H9 (cell line): ENCODE results near the gene FXN. TPM values are rescaled to one million over a fixed set of nuclear protein-coding genes. Genes with fewer than 3 reads are reported as not detected.

Experiments used
- DNase-seq: peaks from one replicate; pipeline ENCODE4 v3.0.0-alpha.2; 2017
- H2AFZ ChIP-seq: one replicate; pipeline ENCODE4 v1.6.1; 2013; ENCODE audit warnings: mild to moderate bottlenecking, low read length, control low read depth, moderate library complexity
- H2AK5ac ChIP-seq: 2 replicates; pipeline ENCODE4 v1.6.1; 2013; ENCODE audit warnings: low read length, control low read depth, mixed read lengths; ENCODE audit not compliant: insufficient read length
- H2BK120ac ChIP-seq: one replicate; pipeline ENCODE4 v1.6.1; 2013; ENCODE audit warnings: low read depth, mild to moderate bottlenecking, low read length, control low read depth, inconsistent platforms; ENCODE audit not compliant: poor library complexity, severe bottlenecking
- H2BK12ac ChIP-seq: 2 replicates; pipeline ENCODE4 v1.6.1; 2013; ENCODE audit warnings: low read length, control low read depth, mixed read lengths, low read depth; ENCODE audit not compliant: insufficient read length
- H2BK15ac ChIP-seq: 2 replicates; pipeline ENCODE4 v1.6.1; 2013; ENCODE audit warnings: low read depth, low read length, control low read depth
- H2BK20ac ChIP-seq: one replicate; pipeline ENCODE4 v1.6.1; 2013; ENCODE audit warnings: low read depth, mild to moderate bottlenecking, low read length, control low read depth, inconsistent platforms; ENCODE audit not compliant: poor library complexity, severe bottlenecking
- H2BK5ac ChIP-seq: 2 replicates; pipeline ENCODE4 v1.6.1; 2013; ENCODE audit warnings: low read length, control low read depth, mixed read lengths; ENCODE audit not compliant: insufficient read length
- H3K14ac ChIP-seq: 2 replicates; pipeline ENCODE4 v1.6.1; 2013; ENCODE audit warnings: low read length, control low read depth; ENCODE audit not compliant: insufficient read depth
- H3K18ac ChIP-seq: 2 replicates; pipeline ENCODE4 v1.6.1; 2013; ENCODE audit warnings: low read depth, mild to moderate bottlenecking, mixed read lengths, low read length, control low read depth; ENCODE audit not compliant: insufficient read length
- H3K23ac ChIP-seq: 2 replicates; pipeline ENCODE4 v1.6.1; 2013; ENCODE audit warnings: low read length, control low read depth, mixed read lengths, low read depth; ENCODE audit not compliant: insufficient read length
- H3K23me2 ChIP-seq: 2 replicates; pipeline ENCODE4 v1.6.1; 2013; ENCODE audit warnings: low read depth, mild to moderate bottlenecking, mixed read lengths, low read length, control low read depth; ENCODE audit not compliant: insufficient read length, poor library complexity, severe bottlenecking
- H3K27ac ChIP-seq: 2 replicates; pipeline ENCODE4 v1.5.1; 2013; ENCODE audit warnings: low read length, control low read depth, mixed read lengths, low read depth; ENCODE audit not compliant: insufficient read length
- H3K27me3 ChIP-seq: 2 replicates; pipeline ENCODE4 v1.6.1; 2013; ENCODE audit warnings: low read length, control low read depth, inconsistent platforms; ENCODE audit not compliant: insufficient read depth
- H3K4ac ChIP-seq: 2 replicates; pipeline ENCODE4 v1.6.1; 2013; ENCODE audit warnings: low read depth, mild to moderate bottlenecking, control low read depth, inconsistent platforms, low read length, moderate library complexity
- H3K4me1 ChIP-seq: 2 replicates; pipeline ENCODE4 v1.6.1; 2013; ENCODE audit warnings: low read length, control low read depth, inconsistent platforms; ENCODE audit not compliant: insufficient read depth
- H3K4me2 ChIP-seq: 2 replicates; pipeline ENCODE4 v1.6.1; 2013; ENCODE audit warnings: low read length, control low read depth, mixed read lengths; ENCODE audit not compliant: insufficient read length, insufficient read depth
- H3K56ac ChIP-seq: 2 replicates; pipeline ENCODE4 v1.6.1; 2013; ENCODE audit warnings: low read depth, mild to moderate bottlenecking, mixed read lengths, low read length, control low read depth; ENCODE audit not compliant: insufficient read length
- H3K79me1 ChIP-seq: 2 replicates; pipeline ENCODE4 v1.6.1; 2013; ENCODE audit warnings: low read depth, mild to moderate bottlenecking, moderate library complexity, low read length, control low read depth, inconsistent platforms; ENCODE audit not compliant: insufficient read depth, poor library complexity, severe bottlenecking
- H3K79me2 ChIP-seq: 2 replicates; pipeline ENCODE4 v1.6.1; 2013; ENCODE audit warnings: low read length, control low read depth, inconsistent platforms; ENCODE audit not compliant: insufficient read depth
- H3K9ac ChIP-seq: 2 replicates; pipeline ENCODE4 v1.6.1; 2013; ENCODE audit warnings: low read length, control low read depth, mixed read lengths; ENCODE audit not compliant: insufficient read length; ENCODE audit errors: extremely low read depth
- H3K9me3 ChIP-seq: one replicate; pipeline ENCODE4 v1.6.1; 2013; ENCODE audit warnings: low read depth, low read length, inconsistent platforms; ENCODE audit not compliant: control insufficient read depth
- H3T11ph ChIP-seq: one replicate; pipeline ENCODE4 v1.6.1; 2013; ENCODE audit warnings: mild to moderate bottlenecking, low read length, control low read depth, inconsistent platforms
- H4K20me1 ChIP-seq: one replicate; pipeline ENCODE4 v1.6.1; 2013; ENCODE audit not compliant: control insufficient read depth, insufficient read length, insufficient read depth
- H4K5ac ChIP-seq: 2 replicates; pipeline ENCODE4 v1.6.1; 2013; ENCODE audit warnings: low read depth, mild to moderate bottlenecking, mixed read lengths, low read length, control low read depth; ENCODE audit not compliant: insufficient read length
- H4K8ac ChIP-seq: replicated peaks from 2 replicates; pipeline ENCODE4 v1.6.1; 2013; ENCODE audit warnings: low read length, control low read depth, mixed read lengths, low read depth; ENCODE audit not compliant: insufficient read length
- H4K91ac ChIP-seq: 2 replicates; pipeline ENCODE4 v1.6.1; 2013; ENCODE audit warnings: low read depth, mild to moderate bottlenecking, moderate library complexity, mixed read lengths, low read length, control low read depth; ENCODE audit not compliant: insufficient read length
- H3K27ac Mint-ChIP-seq, 3 experiments: 2 replicates in 2 of 3; 3 replicates in 1 of 3; pipeline ENCODE4 v1.8.0; 2020 to 2021; ENCODE audit warnings: mixed read lengths in 3 of 3, mild to moderate bottlenecking in 1 of 3, moderate library complexity in 1 of 3
- H3K27me3 Mint-ChIP-seq: 2 replicates; pipeline ENCODE4 v1.8.0; 2021; ENCODE audit warnings: low read depth, mild to moderate bottlenecking, moderate library complexity, mixed read lengths
- H3K36me3 Mint-ChIP-seq, 3 experiments: 2 replicates in 2 of 3; 3 replicates in 1 of 3; pipeline ENCODE4 v1.8.0; 2020 to 2021; ENCODE audit warnings: low read depth in 3 of 3, mixed read lengths in 3 of 3; ENCODE audit not compliant: insufficient read depth in 1 of 3
- H3K4me1 Mint-ChIP-seq, 2 experiments: 2 replicates each; pipeline ENCODE4 v1.8.0; 2020; ENCODE audit warnings: mixed read lengths in 2 of 2
- H3K4me3 Mint-ChIP-seq, 2 experiments: 2 replicates in 1 of 2; 3 replicates in 1 of 2; pipeline ENCODE4 v1.8.0; 2020 to 2021; ENCODE audit warnings: mild to moderate bottlenecking in 2 of 2, mixed read lengths in 2 of 2, moderate library complexity in 1 of 2
- H3K9me3 Mint-ChIP-seq, 2 experiments: 2 replicates in 1 of 2; 3 replicates in 1 of 2; pipeline ENCODE4 v1.8.0; 2020; ENCODE audit warnings: mild to moderate bottlenecking in 2 of 2, mixed read lengths in 2 of 2, moderate library complexity in 1 of 2
- CTCF ChIP-seq: fragments of 200-600 bp; sonication (generic); conservative IDR thresholded peaks from 3 replicates; pipeline ENCODE4 v1.8.0; 2021; ENCODE audit warnings: antibody characterized with exemption, mild to moderate bottlenecking
- WGBS: extraction: QIAGEN DNeasy Blood & Tissue Kit; methylation state at CpG from one replicate; pipeline ENCODE4 v1.1.7; 2013; ENCODE audit warnings: missing lambda C conversion rate, low lambda C conversion rate, mixed read lengths; ENCODE audit not compliant: insufficient read length; ENCODE audit errors: extremely low coverage; 5-methylcytosine and 5-hydroxymethylcytosine counted together
- total RNA-seq: library from RNA; stranded (reverse); gene quantifications from 2 replicates; pipeline ENCODE4 v1.2.1, GENCODE V29; 2021

Gene FXN
- total RNA-seq, 1 experiment from 2014 or later = 34.4 TPM

- TF ChIP-seq CTCF = no peak
- Mint-ChIP-seq H3K4me3 (no peak overlapping the region), H3K36me3 (0 out of 7 replicates have a peak, but pooled peaks cover 0 to 2% (median 0%) of the 10 kb centered on the region in 3 experiments), H3K27ac (0 out of 7 replicates have a peak overlapping the region, but pooled peaks of 1 of the 3 experiments have one; percentile 42), H3K4me1 (peaks cover 3 to 9% of the 10 kb centered on the region in 2 experiments; a peak in 3 of 4 replicates), H3K9me3 (no peaks in the 10 kb centered on the region), H3K27me3 (no peaks in the 10 kb centered on the region)
- Histone ChIP-seq H3K23me2 (no peaks in the 10 kb centered on the region), H3K4me1 (no peaks in the 10 kb centered on the region), H2BK12ac (no peak overlapping the region), H2BK20ac (no peak overlapping the region), H4K5ac (no peak overlapping the region), H4K8ac (no peak overlapping the region), H2BK5ac (no peak overlapping the region), H3K27ac (no peak overlapping the region), H3K23ac (no peak overlapping the region), H3K18ac (no peak overlapping the region), H3K14ac (no peak overlapping the region), H4K20me1 (no peaks in the 10 kb centered on the region), H3K79me1 (no peaks in the 10 kb centered on the region), H3K56ac (no peak overlapping the region), H2BK15ac (no peak overlapping the region), H4K91ac (no peak overlapping the region), H3K27me3 (no peaks in the 10 kb centered on the region), H3K9ac (no peak overlapping the region), H2BK120ac (no peak overlapping the region), H2AK5ac (no peak overlapping the region), H3K4ac (no peak overlapping the region), H3T11ph (no peak overlapping the region), H3K79me2 (no peaks in the 10 kb centered on the region), H2AFZ (no peak overlapping the region), H3K4me2 (no peak overlapping the region), H3K9me3 (no peaks in the 10 kb centered on the region)
- DNase-seq = no peak
- no CpG with 5 or more reads among the region's 4 CpGs for WGBS
Measured at GRCh38 chr9:69097064-69097463, 61.5 kb downstream of the FXN start.
